Right cardiac atrium (tissue), 5 donors: ENCODE measurements around the gene CNTN1. TPM values are rescaled to one million over a fixed set of nuclear protein-coding genes. Genes with fewer than 3 reads are reported as not detected.
A peak's percentile ranks its signal among the peaks of the same experiment; 100 is the strongest.

Source experiments
- ATAC-seq, 2 donors: fragments of 200-7000 bp; cut with Tn5 transposase; one replicate each; pipeline versions ENCODE4 v1.8.0 to v1.9.1; 2020; ENCODE audit warnings: moderate library complexity in 2 of 2, mild to moderate bottlenecking in 1 of 2
- DNase-seq, 3 donors: peaks; one replicate each; pipeline ENCODE4 v3.0.0-alpha.2; 2020
- H3K27ac ChIP-seq: one replicate; pipeline ENCODE4 v1.5.1; 2013; ENCODE audit warnings: mild to moderate bottlenecking, low read length, control low read depth, moderate library complexity
- H3K27me3 ChIP-seq: one replicate; pipeline ENCODE4 v1.6.1; 2013; ENCODE audit not compliant: control insufficient read depth, insufficient read depth
- H3K4me1 ChIP-seq: one replicate; pipeline ENCODE4 v1.6.1; 2013; ENCODE audit warnings: low read length; ENCODE audit not compliant: control insufficient read depth, insufficient read depth
- H3K4me3 ChIP-seq: one replicate; pipeline ENCODE4 v1.5.1; 2013; ENCODE audit warnings: low read length, control low read depth
- H3K9me3 ChIP-seq: one replicate; pipeline ENCODE4 v1.6.1; 2013; ENCODE audit warnings: low read length; ENCODE audit not compliant: control insufficient read depth
- WGBS: extraction: QIAGEN DNeasy Blood & Tissue Kit; methylation state at CpG from one replicate; pipeline ENCODE4 v1.1.7; 2013; 5-methylcytosine and 5-hydroxymethylcytosine counted together
- intact Hi-C, 4 donors: fragments of 100-400 bp; cut with DNase I; formaldehyde crosslinking; loops; one replicate each; pipeline versions ENCODE4 v1.11.0 to v1.14.0; 2022 to 2023
- polyA plus RNA-seq: library from polyadenylated mRNA; stranded (reverse); fragments of 200-250 nt; gene quantifications from one replicate; pipeline ENCODE4 v1.2.3, GENCODE V29; 2013
- total RNA-seq, 4 donors: library from RNA; stranded (reverse); fragmentation: NEBNext Ultra II Directional; extraction: Animal tissue kit (Norgen Biotek cat#: 25700); gene quantifications; one replicate each; pipeline ENCODE4 v1.2.1, GENCODE V29; 2021
- donor health status: healthy with polysubstance abuse.
- donor health status: DM: no; HTN: yes; CAD: no.
- donor health status: DM: no; HTN: no; CAD: no.
- donor health status: DM: no; HTN: yes; CAD: no; lungs with severe emphysema.
- donor health status: DM: yes; HTN: yes; CAD: no.

The CNTN1 gene
- total and polyA plus RNA-seq, 5 donors: 0.40 to 0.94 (median 0.53) TPM

- no peak for ATAC-seq
- no peaks in the 10 kb centered on the region for H3K4me1 ChIP-seq
- no peaks in the 10 kb centered on the region for H3K9me3 ChIP-seq
- H3K4me3 ChIP-seq: no peak overlapping the region
- no peaks in the 10 kb centered on the region for H3K27me3 ChIP-seq
- WGBS: 59% methylated on average over 2 of the region's 2 CpGs
- intact Hi-C loops: no loop called here
- no peak overlapping the region for H3K27ac ChIP-seq
- DNase-seq: no peak
Observed at GRCh38 chr12:40775661-40776060, 83.4 kb downstream of the CNTN1 start.

DNA sequence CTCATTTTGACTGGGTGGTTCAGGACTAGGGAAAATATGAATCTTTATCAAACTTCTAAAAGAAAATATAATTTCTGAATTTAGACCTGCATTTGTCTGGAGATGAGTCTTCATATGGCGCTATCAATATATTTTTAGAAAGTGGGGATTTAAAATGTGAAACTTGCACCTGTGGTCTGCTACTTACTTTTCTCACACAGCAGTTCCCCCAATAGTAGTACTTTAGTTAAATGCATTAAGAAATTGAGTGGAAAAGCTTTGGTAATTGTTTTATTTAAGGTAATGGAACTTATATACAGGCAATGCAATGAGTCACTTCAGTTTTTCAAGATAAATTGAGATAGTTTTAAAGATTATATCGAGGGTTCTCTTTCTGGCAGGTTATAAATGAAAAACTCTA is 91.9 kb downstream of the CNTN1 start:
- no peak overlapping the region for H3K4me3 ChIP-seq
- H3K27me3 ChIP-seq: no peaks in the 10 kb centered on the region
- H3K9me3 ChIP-seq: no peaks in the 10 kb centered on the region
- ATAC-seq: no peak
- H3K4me1 ChIP-seq: no peaks in the 10 kb centered on the region
- 85% methylated on average over 2 of the region's 2 CpGs for WGBS
- intact Hi-C loops: no loop called here
- no peak for DNase-seq
- H3K27ac ChIP-seq: no peak overlapping the region

- Histone ChIP-seq H3K9me3 (no peaks in the 10 kb centered on the region), H3K4me3 (no peak overlapping the region), H3K27ac (no peak overlapping the region), H3K4me1 (no peaks in the 10 kb centered on the region), H3K27me3 (no peaks in the 10 kb centered on the region)
- WGBS: 66% methylated on average over 3 of the region's 3 CpGs
- ATAC-seq: no peak
- no peak for DNase-seq
- intact Hi-C loops: no loop called here
Observed at GRCh38 chr12:40788276-40788675, 96.0 kb downstream of the CNTN1 start.

DNA sequence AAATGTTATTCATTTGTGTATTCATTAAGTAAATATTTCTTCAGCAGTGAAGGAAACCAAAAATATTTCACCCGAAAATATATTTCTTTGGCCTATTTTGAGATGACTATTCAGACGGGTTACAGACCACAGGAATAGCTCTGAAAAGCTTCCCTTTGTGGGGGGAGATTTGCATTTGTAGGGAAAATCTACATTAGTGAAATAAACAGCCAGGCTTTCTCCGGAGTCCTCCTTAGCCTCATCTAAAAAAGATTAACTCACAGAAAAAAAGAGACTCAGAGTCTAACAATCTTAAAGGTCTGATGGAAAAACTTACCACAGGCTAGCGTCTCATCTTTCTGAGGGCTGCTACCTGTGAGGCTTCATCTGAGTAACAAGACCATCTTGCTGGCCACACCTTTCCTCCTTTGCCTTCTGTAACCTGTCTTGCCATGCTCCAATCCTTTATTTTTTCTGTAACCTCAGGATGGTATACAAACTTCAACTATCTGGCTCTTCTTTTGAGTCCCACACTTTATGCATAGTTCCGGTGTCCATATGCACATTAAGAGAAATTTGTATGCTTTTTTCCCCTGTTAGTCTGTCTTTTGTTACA is 100.7 kb downstream of the CNTN1 start:
- intact Hi-C loops: no loop called here
- WGBS: 40% methylated on average over 5 of the region's 5 CpGs
- DNase-seq (no peak), ATAC-seq (no peak)
- H3K4me3 ChIP-seq: no peak overlapping the region
- no peaks in the 10 kb centered on the region for H3K4me1 ChIP-seq
- H3K27ac ChIP-seq: no peak overlapping the region
- no peaks in the 10 kb centered on the region for H3K27me3 ChIP-seq
- no peaks in the 10 kb centered on the region for H3K9me3 ChIP-seq

- DNase-seq (no peak), ATAC-seq (no peak)
- WGBS: 76% methylated on average over 1 of the region's 1 CpG
- Histone ChIP-seq H3K27me3 (no peaks in the 10 kb centered on the region), H3K4me3 (no peak overlapping the region), H3K4me1 (no peaks in the 10 kb centered on the region), H3K9me3 (no peaks in the 10 kb centered on the region), H3K27ac (no peak overlapping the region)
- intact Hi-C loops: no loop called here
Observed at GRCh38 chr12:40793471-40793870, 101.2 kb downstream of the CNTN1 start.

DNA sequence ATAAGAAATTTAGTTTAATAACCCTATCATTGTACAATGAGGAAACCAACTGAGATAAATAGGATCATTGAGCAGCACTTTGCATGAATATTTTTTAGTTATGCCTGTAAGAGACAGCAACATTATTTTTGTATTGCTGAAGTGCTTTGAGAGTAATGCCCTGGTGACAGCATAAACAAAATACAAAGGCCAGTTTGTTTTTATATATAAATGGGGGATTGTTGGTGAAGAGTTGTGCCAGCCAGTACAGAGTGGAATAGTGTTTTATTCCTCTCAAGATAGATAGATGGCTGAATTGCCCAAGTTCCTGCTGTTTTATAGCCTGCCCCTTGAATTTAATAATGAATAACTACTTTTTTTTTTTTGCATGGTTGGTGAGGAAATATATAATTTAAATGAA is 101.8 kb downstream of the CNTN1 start:
- ATAC-seq: no peak
- Histone ChIP-seq H3K4me1 (no peaks in the 10 kb centered on the region), H3K4me3 (no peak overlapping the region), H3K9me3 (no peaks in the 10 kb centered on the region), H3K27me3 (no peaks in the 10 kb centered on the region), H3K27ac (no peak overlapping the region)
- no peak for DNase-seq
- intact Hi-C loops: no loop called here

DNA sequence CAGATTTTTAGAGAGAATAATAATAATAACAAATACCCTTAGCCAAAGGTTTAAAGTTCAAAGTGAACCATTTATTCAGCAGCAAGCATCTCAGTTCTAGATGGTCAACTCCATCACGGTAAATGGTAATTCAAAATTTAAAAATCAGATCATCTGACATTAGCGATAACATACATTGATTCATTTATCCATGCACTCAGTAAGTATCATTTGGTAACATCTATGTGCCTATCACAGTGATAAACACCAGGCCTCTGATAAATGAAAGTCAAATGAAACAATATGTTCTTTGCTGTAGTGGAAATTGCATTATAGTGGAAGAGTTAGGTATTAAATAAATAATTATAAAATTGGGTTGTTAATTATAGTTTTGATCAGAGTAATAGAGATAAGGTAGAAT is 108.8 kb downstream of the CNTN1 start:
- ATAC-seq (no peak), DNase-seq (no peak)
- intact Hi-C loops: no loop called here

DNA sequence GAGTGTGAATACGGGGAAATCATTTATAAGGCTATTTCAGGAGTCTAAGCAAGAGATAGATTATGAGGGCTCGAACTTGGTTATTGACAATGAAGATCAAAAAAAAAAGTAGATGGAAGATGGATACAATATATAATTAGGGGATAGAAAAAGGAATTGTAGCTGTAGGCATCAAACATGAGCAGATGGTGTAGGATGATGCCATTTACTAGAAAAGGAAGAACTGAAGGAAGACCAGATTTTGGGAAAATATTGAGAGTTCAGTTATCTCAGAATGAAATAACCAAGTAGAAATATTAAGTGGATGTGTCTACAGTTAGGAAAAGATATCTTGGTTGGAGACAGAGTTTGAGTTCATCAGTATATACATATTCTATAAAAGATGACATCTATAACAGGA is 109.6 kb downstream of the CNTN1 start:
- H3K4me1 ChIP-seq: no peaks in the 10 kb centered on the region
- no peak for ATAC-seq
- intact Hi-C loops: no loop called here
- no peak for DNase-seq
- H3K9me3 ChIP-seq: no peaks in the 10 kb centered on the region
- WGBS: 83% methylated on average over 2 of the region's 2 CpGs
- H3K4me3 ChIP-seq: no peak overlapping the region
- no peaks in the 10 kb centered on the region for H3K27me3 ChIP-seq
- no peak overlapping the region for H3K27ac ChIP-seq

More for the DNA sequence above, 108.8 kb downstream of the CNTN1 start:
- no peaks in the 10 kb centered on the region for H3K4me1 ChIP-seq
- H3K27me3 ChIP-seq: no peaks in the 10 kb centered on the region
- 96% methylated on average over 2 of the region's 2 CpGs for WGBS
- H3K27ac ChIP-seq: no peak overlapping the region
- H3K4me3 ChIP-seq: no peak overlapping the region
- H3K9me3 ChIP-seq: no peaks in the 10 kb centered on the region

GRCh38 chr12:40802656-40803055 is 110.4 kb downstream of the CNTN1 start:
- H3K4me3 ChIP-seq: no peak overlapping the region
- H3K4me1 ChIP-seq: no peaks in the 10 kb centered on the region
- ATAC-seq: no peak
- WGBS: 57% methylated on average over 1 of the region's 1 CpG
- intact Hi-C loops: no loop called here
- H3K27ac ChIP-seq: no peak overlapping the region
- DNase-seq: no peak
- H3K9me3 ChIP-seq: no peaks in the 10 kb centered on the region
- no peaks in the 10 kb centered on the region for H3K27me3 ChIP-seq

DNA sequence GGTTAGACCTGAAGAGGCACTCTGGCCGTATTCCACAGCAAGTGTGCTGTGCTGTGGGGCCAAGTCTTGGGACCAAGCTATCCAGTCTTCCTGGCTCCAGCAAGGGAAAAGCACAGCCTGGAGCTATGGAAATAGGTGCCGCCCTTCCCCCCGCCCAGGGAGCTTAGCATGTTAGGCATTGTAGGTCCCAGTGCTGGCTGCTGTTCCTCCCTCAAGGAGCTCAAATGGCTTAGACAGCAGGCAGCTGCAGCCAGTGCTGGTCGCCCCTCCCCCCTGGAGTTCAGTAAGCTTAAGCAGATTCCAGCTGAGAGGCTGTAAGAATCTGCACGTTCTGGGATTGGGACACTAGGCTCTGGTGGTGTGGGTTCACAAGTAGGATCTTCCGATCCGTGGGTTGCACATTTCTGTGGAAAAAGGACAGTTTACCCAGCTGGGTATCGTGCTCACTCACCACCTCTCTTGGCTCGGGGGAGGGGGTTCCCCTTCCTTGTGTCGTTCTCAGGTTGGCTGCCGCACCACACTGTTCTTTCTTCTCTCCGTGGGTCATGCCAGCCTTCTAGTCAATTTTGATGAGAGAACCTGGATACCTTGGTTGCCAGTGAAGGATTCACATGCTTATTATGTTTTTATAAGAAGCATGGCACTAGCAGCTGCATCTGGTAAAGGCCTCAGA is 127.3 kb downstream of the CNTN1 start:
- no peaks in the 10 kb centered on the region for H3K27me3 ChIP-seq
- WGBS: 43% methylated on average over 12 of the region's 12 CpGs
- H3K27ac ChIP-seq: no peak overlapping the region
- H3K4me3 ChIP-seq: no peak overlapping the region
- no peaks in the 10 kb centered on the region for H3K9me3 ChIP-seq
- intact Hi-C loops: no loop called here
- ATAC-seq (no peak), DNase-seq (peak; percentile 23 to 50 (median 47))
- no peaks in the 10 kb centered on the region for H3K4me1 ChIP-seq

GRCh38 chr12:40820794-40821484 is 128.7 kb downstream of the CNTN1 start:
- DNase-seq (no peak), ATAC-seq (no peak)
- no peaks in the 10 kb centered on the region for H3K9me3 ChIP-seq
- 41% methylated on average over 2 of the region's 2 CpGs for WGBS
- H3K4me1 ChIP-seq: no peaks in the 10 kb centered on the region
- H3K27me3 ChIP-seq: no peaks in the 10 kb centered on the region
- no peak overlapping the region for H3K4me3 ChIP-seq
- H3K27ac ChIP-seq: no peak overlapping the region
- intact Hi-C loops: no loop called here
